LNCAP (cell line): ENCODE measurements around the gene C1QTNF9.

Experiments used
- CTCF ChIP-seq: fragments of 450-650 bp; IDR thresholded peaks from 2 replicates; pipeline ENCODE4 v1.5.1; 2017; ENCODE audit warnings: mild to moderate bottlenecking

The C1QTNF9 gene

GRCh38 chr13:24339937-24340607 is 30.7 kb downstream of the C1QTNF9 start:
- TF ChIP-seq CTCF = no peak

GRCh38 chr13:24340608-24340955 is 31.2 kb downstream of the C1QTNF9 start:
- no peak for TF ChIP-seq CTCF

GRCh38 chr13:24341439-24341838 is 32.1 kb downstream of the C1QTNF9 start:
- TF ChIP-seq CTCF = no peak

GRCh38 chr13:24348385-24348784 is 39.0 kb downstream of the C1QTNF9 start:
- TF ChIP-seq CTCF = no peak

GRCh38 chr13:24348797-24349515 is 39.6 kb downstream of the C1QTNF9 start:
- TF ChIP-seq CTCF = no peak

- TF ChIP-seq CTCF = no peak
Measured at GRCh38 chr13:24351423-24351822, 42.0 kb downstream of the C1QTNF9 start.

- no peak for TF ChIP-seq CTCF
Measured at GRCh38 chr13:24353736-24354135, 44.4 kb downstream of the C1QTNF9 start.

- TF ChIP-seq CTCF = no peak
Measured at GRCh38 chr13:24355103-24355502, 45.7 kb downstream of the C1QTNF9 start.
